KG1 (cell line): Measurements from ENCODE around the gene NCR2.
"Not testable (repeated sequence)": the region's sequence is repeated elsewhere in the genome, so short reads cannot be mapped to it uniquely, and the experiment has no call there.

ENCODE experiments used
- DNase-seq: peaks from one replicate; lab custom pipeline; 2025; lab: John Stamatoyannopoulos, UW

The NCR2 gene

GRCh38 chr6:41335296-41335695 is at the start of gene NCR2:
Gene NCR2, plus strand, starts transcription at chr6:41335608. Its CDS starts 269 bp downstream, at chr6:41335877.
- DNase-seq = no peak

DNA sequence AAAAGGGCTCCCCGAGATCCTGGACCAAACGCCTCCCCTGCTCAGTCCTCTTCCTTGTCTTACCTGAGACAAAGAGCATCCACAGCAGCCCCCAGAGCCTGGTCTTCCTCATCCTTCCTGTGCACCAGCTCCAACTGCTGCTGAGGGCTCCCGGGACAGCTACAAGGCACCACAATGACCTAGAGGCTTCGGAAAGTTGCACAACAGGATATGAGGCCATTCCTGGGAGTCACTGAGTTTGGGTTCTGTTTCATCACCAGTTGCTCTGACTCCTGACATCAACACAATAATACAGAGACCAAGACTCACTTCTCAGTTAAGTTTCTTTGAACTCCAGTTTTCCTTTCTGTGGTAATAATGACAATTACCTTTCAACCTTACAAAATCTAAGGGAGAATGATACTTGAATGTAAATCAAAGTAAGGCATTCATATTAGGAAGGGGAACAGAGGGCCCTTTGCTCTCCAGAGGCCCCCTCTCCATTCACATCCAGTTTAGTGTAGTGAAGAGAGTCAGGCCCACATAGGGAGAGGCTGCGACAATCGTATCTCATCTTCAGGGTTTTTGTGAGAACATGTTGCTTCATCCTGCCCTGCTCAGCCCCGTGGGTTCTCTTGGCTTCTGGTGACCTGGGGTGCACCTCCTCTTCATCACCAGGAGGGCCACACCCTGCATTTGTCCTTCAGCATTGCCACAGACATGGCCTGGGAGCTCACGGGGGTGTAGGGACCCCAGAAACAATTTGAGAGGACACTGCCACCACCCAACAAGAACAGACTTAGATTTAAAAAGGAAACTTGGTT is 48.7 kb upstream of the NCR2 start, which contains the start of gene TREM1:
Gene TREM1, minus strand, starts transcription at position 139 of the 803 bp plus-strand sequence. Its CDS starts 27 bp downstream, at position 112.
- no peak for DNase-seq

DNA sequence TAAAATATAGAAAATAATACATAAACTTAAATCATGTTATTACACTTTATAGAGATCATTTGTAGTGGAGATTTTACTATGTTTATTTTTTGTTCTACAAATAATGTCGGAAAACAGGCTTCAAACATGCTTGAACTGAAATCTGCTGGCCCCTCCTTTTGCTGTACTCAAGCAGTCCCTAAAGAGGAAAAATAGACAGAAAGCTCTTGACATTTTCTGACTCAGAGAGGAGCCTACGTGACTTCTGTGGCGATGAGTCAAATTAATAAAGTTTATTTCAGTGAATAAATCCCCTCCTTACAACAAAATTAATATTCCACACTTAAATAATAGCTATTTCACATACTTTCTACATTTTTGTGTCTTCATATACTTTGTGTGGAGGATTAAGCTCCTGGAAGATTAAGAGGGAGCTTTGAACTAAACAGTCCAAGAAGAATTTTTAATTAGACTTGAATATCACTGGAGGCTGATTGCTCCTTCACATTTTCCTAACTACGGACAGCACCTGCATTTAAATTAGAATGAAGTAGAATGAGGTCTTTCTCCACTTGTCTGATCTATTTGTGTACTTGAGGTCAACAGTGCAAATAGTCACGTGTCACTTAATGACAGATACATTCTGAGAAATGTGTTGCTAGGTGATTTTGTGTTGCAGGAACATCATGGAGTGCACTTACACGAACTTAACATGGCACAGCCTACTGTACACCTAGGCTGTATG is 47.2 kb upstream of the NCR2 start:
- no peak for DNase-seq

- no peak for DNase-seq
These were observed 46.7 kb upstream of the NCR2 start for GRCh38 chr6:41288754-41289129.

DNA sequence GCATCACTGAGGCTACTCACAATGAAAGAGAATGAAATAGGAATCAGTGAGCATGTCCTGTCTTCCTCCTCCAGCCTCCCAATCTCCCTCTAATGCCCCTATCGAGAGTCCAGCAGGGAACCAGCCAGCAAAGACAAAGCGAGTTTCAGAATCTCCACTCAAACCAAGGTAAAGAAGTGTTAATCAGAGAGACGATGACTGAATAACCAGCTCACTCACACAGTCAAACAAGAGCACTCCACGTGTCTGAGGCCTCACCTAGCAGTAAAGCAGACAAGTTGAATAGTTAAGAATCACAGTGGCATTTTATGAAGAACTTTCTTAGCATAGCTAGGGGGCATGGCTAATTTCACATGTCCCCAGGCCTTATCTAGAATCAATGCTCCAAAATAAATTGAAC is 45.6 kb upstream of the NCR2 start:
- DNase-seq = no peak

- DNase-seq = no peak
These were observed 43.7 kb upstream of the NCR2 start for GRCh38 chr6:41291717-41292116.

DNA sequence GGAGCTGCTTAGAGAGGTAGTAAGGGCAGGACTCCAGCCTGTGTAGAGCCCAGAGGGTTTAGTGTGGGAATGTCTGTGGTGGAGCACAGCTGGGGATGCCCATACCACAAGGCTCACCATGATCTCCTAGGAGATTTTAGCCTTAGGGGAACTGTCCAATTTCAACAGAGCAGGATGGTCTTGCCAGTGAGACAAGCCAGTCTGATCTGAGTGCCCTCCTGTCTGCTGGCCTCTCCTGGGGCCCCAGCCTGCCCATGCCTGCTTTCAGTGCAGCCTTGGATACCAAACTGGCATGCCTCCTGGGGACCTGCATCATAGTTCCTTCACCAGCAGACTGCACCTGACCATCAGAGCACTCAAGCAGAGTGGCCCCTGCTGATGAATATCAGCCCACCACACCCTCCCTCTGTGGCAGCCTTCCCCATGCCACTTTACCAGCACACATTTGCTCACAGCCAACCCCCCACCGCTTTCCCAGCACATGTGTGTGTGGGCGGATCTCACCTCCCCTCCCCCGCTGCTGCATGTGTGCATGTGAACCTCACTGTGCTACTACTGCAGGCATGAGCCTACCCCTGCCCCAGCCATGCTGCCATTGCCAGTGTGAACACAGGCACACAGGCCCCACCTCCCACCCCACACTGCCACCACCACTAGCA is 41.1 kb upstream of the NCR2 start:
- no peak for DNase-seq

DNA sequence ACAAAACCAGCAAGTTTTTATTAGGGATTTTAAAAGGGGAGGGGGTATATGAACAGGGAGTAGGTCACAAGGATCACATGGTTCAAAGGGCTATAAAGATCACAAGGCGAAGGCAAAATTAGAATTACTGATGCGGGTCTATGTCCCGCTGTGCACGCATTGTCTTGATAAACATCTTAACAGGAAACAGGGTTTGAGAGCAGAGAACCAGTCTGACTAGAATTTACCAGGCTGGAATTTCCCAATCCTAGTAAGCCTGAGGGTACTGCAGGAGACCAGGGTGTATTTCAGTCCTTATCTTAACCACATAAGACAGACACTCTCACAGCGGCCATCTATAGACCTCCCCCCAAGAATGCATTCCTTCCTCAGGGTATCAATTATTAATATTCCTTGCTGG is 38.2 kb upstream of the NCR2 start:
- not testable (repeated sequence) for DNase-seq

DNA sequence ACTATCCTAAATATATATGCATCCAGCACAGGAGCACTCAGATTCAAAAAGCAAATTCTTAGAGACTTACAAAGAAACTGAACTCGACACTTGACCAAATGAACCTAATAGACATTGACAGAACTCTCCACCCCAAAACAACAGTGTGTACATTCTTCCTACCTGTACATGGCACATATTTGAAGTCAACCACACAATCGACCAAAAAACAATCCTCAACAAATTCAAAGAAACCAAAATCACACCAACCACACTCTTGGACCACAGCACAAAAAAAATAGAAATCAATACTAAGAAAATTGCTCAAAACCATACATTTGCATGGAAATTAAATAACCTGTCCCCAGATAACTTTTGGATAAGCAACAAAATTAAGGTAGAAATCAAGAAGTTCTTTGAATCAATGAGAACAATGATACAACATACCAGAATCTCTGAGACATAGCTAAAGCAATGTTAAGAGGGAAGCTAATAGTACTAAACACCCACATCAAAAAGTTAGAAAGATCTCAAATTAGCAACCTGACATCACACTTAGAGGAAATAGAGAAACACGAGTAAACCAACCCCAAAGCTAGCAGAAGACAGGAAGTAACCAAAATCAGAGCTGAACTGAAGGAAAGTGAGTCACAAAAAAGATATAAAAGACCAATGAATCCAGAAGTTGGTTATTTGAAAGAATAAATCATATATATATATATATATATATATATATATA is 36.5 kb upstream of the NCR2 start:
- no peak for DNase-seq

- DNase-seq = no peak
These were observed 32.8 kb upstream of the NCR2 start for GRCh38 chr6:41302638-41303037.

GRCh38 chr6:41306187-41306854 is 29.1 kb upstream of the NCR2 start:
- DNase-seq = peak; percentile 38

- no peak for DNase-seq
These were observed 20.2 kb upstream of the NCR2 start for GRCh38 chr6:41315203-41315602.

GRCh38 chr6:41315943-41316620 is 19.3 kb upstream of the NCR2 start:
- no peak for DNase-seq

GRCh38 chr6:41318261-41318653 is 17.2 kb upstream of the NCR2 start:
- no peak for DNase-seq

DNA sequence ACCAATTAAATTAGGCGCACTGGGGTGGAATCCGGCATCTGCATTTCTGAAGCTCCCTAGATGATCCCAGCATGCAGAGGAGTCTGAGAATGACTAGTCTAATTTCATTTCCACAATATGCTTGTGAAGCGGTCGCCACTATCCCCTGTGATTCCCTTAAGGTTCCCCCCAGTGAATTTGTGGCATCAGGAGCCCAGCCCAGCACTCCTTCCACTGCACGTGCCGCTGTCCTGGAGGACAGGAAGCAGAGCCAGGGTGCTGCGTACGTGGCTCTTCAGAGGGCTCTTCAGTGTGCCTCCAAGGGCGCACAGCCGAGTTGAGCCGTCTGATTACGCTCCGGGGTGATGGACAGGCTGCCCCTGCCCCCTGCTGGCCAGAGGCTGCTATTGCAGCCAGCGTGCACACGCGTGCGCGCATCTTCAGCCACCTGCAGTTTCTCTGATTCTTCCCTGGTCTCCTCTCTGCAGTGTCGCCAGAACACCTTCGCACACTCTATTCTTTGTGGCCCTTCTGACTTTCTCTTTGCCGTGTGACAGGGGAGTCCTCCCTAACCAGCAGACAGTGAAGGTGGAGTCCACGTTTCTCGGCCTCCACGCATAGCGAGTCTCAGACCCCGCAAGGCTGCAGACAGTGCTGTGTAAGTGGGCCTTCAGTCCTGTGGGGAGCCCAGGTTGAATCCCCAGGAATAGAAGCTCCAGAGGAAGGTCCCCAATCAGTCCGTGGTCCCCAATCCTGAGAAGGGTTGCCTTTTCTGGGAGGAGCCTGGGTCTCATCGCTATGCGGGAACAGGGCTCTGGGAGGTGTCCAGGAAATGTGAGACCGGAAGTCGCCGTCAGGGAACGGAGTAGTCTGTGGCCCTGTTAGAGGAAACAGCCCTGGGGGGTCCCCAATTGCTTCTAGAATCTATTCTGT is 16.5 kb upstream of the NCR2 start:
- peak; percentile 84 for DNase-seq

DNA sequence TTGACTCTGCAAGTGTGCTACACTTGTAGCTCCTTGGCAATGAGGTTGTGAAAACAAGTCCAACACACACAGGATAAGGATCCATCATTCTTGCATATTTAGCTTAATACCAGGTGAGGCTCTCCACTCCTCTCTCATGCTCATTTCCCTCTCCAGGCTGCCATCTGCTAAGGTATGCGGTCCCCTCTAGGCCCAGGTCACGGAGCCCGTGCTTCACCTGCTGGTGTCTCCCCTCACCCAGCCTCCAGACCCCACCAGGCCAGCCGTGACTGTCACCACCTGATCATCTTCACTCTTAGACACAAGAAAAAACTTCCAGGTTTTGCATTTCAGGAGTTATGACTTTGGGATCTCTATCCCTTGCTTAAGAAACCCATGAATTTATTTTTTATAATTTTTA is 14.2 kb upstream of the NCR2 start:
- no peak for DNase-seq

- DNase-seq = no peak
These were observed 9.9 kb upstream of the NCR2 start for GRCh38 chr6:41325446-41326066.

DNA sequence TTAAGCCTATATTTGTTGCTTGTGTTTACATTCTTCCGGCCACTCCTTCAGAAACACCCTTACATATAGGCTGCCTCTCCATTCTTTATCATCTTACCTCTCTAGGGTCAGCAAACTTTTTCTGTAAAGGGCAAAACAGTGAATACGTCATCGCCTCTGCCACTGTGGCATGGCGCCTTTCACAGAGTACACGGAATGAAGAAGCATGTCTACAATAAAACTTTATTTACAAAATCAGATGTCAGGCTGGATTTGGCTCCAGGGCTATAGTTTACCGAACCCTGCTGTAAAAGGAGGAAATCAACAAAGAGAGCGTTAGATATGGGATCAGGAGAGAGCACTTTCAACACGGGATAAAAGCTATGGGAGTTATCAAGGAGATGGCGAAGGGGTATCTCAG is 9.3 kb upstream of the NCR2 start:
- no peak for DNase-seq

DNA sequence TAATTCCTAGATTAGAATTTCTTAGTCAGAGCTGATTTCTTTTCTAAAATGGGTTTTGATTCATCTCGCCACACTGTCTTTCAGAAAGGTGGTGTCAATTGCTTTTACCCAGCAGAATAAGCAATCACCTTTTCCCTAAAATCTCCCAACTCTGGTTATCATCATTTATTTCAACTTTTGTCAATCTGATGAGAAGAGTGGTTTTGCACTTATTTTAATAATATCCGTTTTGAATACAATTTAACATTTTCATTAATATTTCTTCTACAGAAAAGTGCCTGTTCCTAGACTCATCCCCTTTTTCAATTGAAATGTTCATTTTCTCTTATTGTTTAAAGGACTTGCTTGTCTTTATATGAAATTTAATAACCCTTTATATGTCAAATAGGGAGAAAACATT is 8.2 kb upstream of the NCR2 start:
- DNase-seq = no peak
